Cardiac fibroblast (primary cell): Measurements from ENCODE around the gene FAM135A.

Experiments
- DNase-seq, 2 donors: peaks; one replicate each; pipeline versions ENCODE4 v3.0.0 to v3.0.0-alpha.2; 2010; ENCODE audit warnings: low read depth in 2 of 2
- H3K4me3 ChIP-seq, 2 donors: replicated peaks in 1 of 2; 1 replicate in 1 of 2; 2 replicates in 1 of 2; pipeline ENCODE4 v1.5.1; 2011; ENCODE audit warnings: low read depth in 2 of 2, low read length in 2 of 2, mild to moderate bottlenecking in 2 of 2, moderate library complexity in 1 of 2
- TF ChIP-seq, protein P1 (sequence below): IDR thresholded peaks from one replicate; pipeline ENCODE4 v1.5.1; 2011; ENCODE audit warnings: low read depth, mild to moderate bottlenecking, low read length, inconsistent platforms

The FAM135A gene

GRCh38 chr6:70375882-70376281 lies 37.4 kb upstream of the FAM135A start:
- DNase-seq = no peak
- TF ChIP-seq, protein P1, sequence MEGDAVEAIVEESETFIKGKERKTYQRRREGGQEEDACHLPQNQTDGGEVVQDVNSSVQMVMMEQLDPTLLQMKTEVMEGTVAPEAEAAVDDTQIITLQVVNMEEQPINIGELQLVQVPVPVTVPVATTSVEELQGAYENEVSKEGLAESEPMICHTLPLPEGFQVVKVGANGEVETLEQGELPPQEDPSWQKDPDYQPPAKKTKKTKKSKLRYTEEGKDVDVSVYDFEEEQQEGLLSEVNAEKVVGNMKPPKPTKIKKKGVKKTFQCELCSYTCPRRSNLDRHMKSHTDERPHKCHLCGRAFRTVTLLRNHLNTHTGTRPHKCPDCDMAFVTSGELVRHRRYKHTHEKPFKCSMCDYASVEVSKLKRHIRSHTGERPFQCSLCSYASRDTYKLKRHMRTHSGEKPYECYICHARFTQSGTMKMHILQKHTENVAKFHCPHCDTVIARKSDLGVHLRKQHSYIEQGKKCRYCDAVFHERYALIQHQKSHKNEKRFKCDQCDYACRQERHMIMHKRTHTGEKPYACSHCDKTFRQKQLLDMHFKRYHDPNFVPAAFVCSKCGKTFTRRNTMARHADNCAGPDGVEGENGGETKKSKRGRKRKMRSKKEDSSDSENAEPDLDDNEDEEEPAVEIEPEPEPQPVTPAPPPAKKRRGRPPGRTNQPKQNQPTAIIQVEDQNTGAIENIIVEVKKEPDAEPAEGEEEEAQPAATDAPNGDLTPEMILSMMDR = peak; percentile 34

DNA sequence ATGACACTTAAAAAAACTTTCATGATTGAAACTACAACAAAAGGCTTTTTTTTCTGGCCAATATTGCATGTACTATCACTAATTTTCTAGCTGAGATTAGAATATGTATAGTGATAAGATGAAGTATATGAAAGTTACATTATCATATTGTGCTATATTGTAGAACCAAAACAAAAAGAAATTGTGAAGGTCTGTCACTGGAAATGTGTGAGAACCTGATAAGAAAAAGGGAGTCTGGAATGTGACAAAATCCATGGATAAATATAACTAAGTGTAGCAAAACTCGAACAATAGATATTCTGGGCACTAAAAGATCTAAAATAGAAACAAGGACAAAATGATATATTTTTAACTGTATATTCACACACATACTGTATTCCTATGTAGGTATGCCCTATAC lies 36.7 kb upstream of the FAM135A start:
- DNase-seq = no peak
- TF ChIP-seq, protein P1 = no peak
- H3K4me3 ChIP-seq = no peak overlapping the region

More at GRCh38 chr6:70375882-70376281, 37.4 kb upstream of the FAM135A start:
- no peak overlapping the region for H3K4me3 ChIP-seq

- no peak overlapping the region for H3K4me3 ChIP-seq
- TF ChIP-seq, protein P1 = no peak
- no peak for DNase-seq
These were observed 35.9 kb upstream of the FAM135A start for GRCh38 chr6:70377372-70377771.

DNA sequence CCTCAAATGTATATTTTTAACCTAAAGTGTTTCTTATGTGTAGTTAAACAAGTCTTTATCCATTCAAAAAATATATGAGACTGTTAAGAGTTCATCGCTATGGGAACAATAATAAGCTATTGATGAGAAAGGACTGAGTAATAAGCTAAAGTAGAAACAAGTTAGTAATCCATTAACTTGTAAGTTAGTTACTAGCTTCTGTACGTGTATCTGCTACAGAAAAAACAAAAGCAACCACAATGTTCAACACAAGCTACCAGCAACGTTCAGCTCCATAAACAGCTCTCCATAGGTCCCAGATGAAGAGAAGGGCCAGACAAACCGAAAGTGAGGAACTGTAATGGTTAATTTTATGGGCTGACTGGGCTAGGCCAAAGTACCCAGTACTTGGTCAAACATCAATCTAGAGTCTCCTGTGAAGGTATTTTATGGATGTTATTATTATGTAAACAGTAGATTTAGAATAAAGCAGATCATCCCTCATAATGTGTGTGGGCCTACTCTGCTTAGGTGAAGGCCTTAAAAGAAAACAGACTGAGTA lies 33.8 kb upstream of the FAM135A start:
- TF ChIP-seq, protein P1 = no peak
- H3K4me3 ChIP-seq = no peak overlapping the region
- no peak for DNase-seq

GRCh38 chr6:70380252-70380651 lies 33.1 kb upstream of the FAM135A start:
- TF ChIP-seq, protein P1 = no peak
- no peak overlapping the region for H3K4me3 ChIP-seq
- DNase-seq = no peak

GRCh38 chr6:70380771-70381416 lies 32.4 kb upstream of the FAM135A start:
- TF ChIP-seq, protein P1 = no peak
- DNase-seq = no peak
- no peak overlapping the region for H3K4me3 ChIP-seq

DNA sequence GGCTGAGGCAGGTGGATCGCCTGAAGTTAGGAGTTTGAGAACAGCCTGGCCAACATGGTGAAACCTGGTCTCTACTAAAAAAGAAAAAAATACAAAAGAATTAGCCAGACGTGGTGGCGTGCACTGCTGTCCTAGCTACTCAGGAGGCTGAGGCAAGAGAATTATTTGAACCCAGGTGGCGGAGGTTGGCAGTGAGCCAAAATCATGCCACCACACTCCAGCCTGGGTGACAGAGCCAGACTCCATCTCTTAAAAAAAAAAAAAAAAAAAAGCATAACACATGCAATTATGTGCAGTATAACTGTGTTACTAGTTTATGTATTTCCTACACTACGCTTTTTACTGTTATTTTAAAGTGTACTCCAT lies 31.9 kb upstream of the FAM135A start:
- TF ChIP-seq, protein P1 = no peak
- DNase-seq = no peak
- H3K4me3 ChIP-seq = no peak overlapping the region
